ENCODE measurements around the gene SMARCA4.

DNA sequence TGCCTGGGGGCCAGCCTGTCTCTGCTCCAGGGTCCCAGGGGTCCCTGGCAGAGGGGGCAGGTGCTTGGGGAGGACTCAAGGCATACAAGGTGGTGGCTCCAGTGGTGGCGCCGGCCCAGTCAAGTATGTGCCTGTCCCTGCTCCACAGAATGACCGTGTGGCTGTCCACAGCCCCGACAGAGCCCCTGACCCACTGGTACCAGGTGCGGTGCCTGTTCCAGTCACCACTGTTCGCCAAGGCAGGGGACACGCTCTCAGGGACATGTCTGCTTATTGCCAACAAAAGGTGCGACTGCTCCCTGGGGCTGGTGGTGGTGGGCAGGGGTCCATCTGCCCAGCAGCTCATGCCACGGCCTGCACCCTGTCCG lies 40.6 kb upstream of the SMARCA4 start:
- TF ChIP-seq POLR2A (IDR thresholded peaks at IDR 0.05; ENCODE audit: low read depth) (no peak), POLR2AphosphoS5 (IDR thresholded peaks at IDR 0.05) (no peak), EP300 (IDR thresholded peaks at IDR 0.05) (no peak)
- TF ChIP-seq, protein P1, sequence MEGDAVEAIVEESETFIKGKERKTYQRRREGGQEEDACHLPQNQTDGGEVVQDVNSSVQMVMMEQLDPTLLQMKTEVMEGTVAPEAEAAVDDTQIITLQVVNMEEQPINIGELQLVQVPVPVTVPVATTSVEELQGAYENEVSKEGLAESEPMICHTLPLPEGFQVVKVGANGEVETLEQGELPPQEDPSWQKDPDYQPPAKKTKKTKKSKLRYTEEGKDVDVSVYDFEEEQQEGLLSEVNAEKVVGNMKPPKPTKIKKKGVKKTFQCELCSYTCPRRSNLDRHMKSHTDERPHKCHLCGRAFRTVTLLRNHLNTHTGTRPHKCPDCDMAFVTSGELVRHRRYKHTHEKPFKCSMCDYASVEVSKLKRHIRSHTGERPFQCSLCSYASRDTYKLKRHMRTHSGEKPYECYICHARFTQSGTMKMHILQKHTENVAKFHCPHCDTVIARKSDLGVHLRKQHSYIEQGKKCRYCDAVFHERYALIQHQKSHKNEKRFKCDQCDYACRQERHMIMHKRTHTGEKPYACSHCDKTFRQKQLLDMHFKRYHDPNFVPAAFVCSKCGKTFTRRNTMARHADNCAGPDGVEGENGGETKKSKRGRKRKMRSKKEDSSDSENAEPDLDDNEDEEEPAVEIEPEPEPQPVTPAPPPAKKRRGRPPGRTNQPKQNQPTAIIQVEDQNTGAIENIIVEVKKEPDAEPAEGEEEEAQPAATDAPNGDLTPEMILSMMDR (IDR thresholded peaks at IDR 0.05): no peak

All from esophagus muscularis mucosa (tissue), 4 donors.